Prostate gland (tissue), 2 donors: ENCODE measurements around the gene BPTF.
"Not testable (repeated sequence)": the region's sequence is repeated elsewhere in the genome, so short reads cannot be mapped to it uniquely, and the experiment has no call there.

Experiments used
- CTCF ChIP-seq, 4 experiments: fragments of 200-600 bp in 2 of 4; fragments of 450-650 bp in 2 of 4; sonication (generic) in 2 of 4; IDR thresholded peaks; 1 replicate in 3 of 4; 2 replicates in 1 of 4; pipeline ENCODE4 v1.5.1; 2016 to 2019; ENCODE audit warnings: antibody characterized with exemption in 4 of 4, mild to moderate bottlenecking in 2 of 4, moderate library complexity in 2 of 4
- POLR2A ChIP-seq: fragments of 450-650 bp; IDR thresholded peaks from one replicate; pipeline ENCODE4 v1.6.1; 2016; ENCODE audit warnings: antibody characterized with exemption, mild to moderate bottlenecking
- POLR2AphosphoS5 ChIP-seq: sonication (generic); formaldehyde crosslinking; IDR thresholded peaks from one replicate; pipeline ENCODE4 v1.6.1; 2017; ENCODE audit warnings: antibody characterized with exemption

DNA sequence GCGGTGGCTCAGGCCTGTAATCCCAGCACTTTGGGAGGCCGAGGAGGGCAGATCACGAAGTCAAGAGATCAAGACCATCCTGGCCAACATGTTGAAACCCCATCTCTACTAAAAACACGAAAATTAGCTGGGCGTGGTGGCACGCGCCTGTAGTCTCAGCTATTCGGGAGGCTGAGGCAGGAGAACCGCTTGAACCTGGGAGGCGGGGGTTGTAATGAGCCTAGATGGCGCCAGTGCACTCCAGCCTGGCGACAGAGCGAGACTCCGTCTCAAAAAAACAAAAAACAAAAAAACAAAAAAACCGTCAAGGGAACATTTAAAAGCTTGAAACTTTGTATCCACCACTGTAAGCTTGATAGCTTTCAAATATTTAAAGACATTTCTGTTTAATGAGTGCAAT, 197.2 kb downstream of the BPTF start:
- TF ChIP-seq POLR2AphosphoS5; CTCF (IDR thresholded peaks at IDR 0.05); POLR2A: not testable (repeated sequence)
